Uterus (tissue), 2 donors: ENCODE measurements around the gene ATXN7L2.

ENCODE experiments used
- CTCF ChIP-seq, 4 experiments: fragments of 200-600 bp in 2 of 4; fragments of 450-650 bp in 2 of 4; sonication (generic) in 2 of 4; IDR thresholded peaks; one replicate each; pipeline ENCODE4 v1.5.1; 2016 to 2019; ENCODE audit warnings: antibody characterized with exemption in 4 of 4, mild to moderate bottlenecking in 2 of 4, moderate library complexity in 1 of 4
- POLR2A ChIP-seq, 2 donors: fragments of 450-650 bp; IDR thresholded peaks; one replicate each; pipeline ENCODE4 v1.6.1; 2016; ENCODE audit warnings: antibody characterized with exemption in 2 of 2, mild to moderate bottlenecking in 1 of 2, moderate library complexity in 1 of 2

- TF ChIP-seq CTCF (IDR thresholded peaks at IDR 0.05) (no peak), POLR2A (IDR thresholded peaks at IDR 0.05) (no peak)
These were observed 4.9 kb upstream of the ATXN7L2 start for GRCh38 chr1:109478806-109479205.
